GM12875 (cell line): ENCODE results near the gene COIL.
"Not testable (repeated sequence)": the region's sequence is repeated elsewhere in the genome, so short reads cannot be mapped to it uniquely, and the experiment has no call there.

Source experiments
- H3K4me3 ChIP-seq: one replicate; pipeline ENCODE4 v1.5.1; 2011; ENCODE audit warnings: low read depth, low read length, control low read depth
- TF ChIP-seq, protein P1 (sequence below): IDR thresholded peaks from 2 replicates; pipeline ENCODE4 v1.5.1; 2011; ENCODE audit warnings: low read depth, mild to moderate bottlenecking, control low read depth, inconsistent platforms, low read length, moderate library complexity, borderline replicate concordance; ENCODE audit not compliant: insufficient read depth

The COIL gene

DNA sequence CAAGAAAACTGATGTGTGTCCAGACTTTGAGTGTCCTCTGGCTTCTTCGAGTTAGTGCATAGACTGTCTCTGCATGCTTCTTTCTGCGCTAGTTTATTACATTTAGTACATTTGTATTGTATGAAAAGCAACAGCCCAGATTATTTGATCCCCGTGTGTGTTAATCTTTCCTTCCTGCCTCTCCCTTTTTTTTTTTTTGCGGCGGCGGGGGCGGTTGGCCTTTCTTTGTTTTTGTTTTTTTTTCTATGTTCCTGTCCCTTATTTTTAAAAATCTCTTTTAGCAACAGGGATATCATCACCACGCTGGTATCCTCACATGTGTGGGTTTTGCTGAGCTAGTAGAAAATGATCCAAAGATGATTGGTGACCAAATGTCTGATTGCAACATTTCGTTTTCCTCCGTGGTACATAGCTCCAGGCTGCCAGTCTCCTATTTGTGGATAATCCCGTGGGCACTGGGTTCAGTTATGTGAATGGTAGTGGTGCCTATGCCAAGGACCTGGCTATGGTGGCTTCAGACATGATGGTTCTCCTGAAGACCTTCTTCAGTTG, 26.5 kb upstream of the COIL start:
- TF ChIP-seq, protein P1, sequence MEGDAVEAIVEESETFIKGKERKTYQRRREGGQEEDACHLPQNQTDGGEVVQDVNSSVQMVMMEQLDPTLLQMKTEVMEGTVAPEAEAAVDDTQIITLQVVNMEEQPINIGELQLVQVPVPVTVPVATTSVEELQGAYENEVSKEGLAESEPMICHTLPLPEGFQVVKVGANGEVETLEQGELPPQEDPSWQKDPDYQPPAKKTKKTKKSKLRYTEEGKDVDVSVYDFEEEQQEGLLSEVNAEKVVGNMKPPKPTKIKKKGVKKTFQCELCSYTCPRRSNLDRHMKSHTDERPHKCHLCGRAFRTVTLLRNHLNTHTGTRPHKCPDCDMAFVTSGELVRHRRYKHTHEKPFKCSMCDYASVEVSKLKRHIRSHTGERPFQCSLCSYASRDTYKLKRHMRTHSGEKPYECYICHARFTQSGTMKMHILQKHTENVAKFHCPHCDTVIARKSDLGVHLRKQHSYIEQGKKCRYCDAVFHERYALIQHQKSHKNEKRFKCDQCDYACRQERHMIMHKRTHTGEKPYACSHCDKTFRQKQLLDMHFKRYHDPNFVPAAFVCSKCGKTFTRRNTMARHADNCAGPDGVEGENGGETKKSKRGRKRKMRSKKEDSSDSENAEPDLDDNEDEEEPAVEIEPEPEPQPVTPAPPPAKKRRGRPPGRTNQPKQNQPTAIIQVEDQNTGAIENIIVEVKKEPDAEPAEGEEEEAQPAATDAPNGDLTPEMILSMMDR = no peak
- H3K4me3 ChIP-seq = no peak overlapping the region

GRCh38 chr17:56985371-56986162, 24.7 kb upstream of the COIL start:
- H3K4me3 ChIP-seq = no peak overlapping the region
- TF ChIP-seq, protein P1 = no peak

- H3K4me3 ChIP-seq = no peak overlapping the region
- TF ChIP-seq, protein P1 = no peak
These were observed 22.5 kb upstream of the COIL start for GRCh38 chr17:56983366-56983765.

GRCh38 chr17:56982312-56982711, 21.5 kb upstream of the COIL start:
- no peak overlapping the region for H3K4me3 ChIP-seq
- TF ChIP-seq, protein P1 = no peak

GRCh38 chr17:56980526-56980925, 19.7 kb upstream of the COIL start:
- not testable (repeated sequence) for H3K4me3 ChIP-seq

- H3K4me3 ChIP-seq = peak overlapping the region; percentile 51
- TF ChIP-seq, protein P1 = no peak
These were observed 18.2 kb upstream of the COIL start for GRCh38 chr17:56979091-56979480.

DNA sequence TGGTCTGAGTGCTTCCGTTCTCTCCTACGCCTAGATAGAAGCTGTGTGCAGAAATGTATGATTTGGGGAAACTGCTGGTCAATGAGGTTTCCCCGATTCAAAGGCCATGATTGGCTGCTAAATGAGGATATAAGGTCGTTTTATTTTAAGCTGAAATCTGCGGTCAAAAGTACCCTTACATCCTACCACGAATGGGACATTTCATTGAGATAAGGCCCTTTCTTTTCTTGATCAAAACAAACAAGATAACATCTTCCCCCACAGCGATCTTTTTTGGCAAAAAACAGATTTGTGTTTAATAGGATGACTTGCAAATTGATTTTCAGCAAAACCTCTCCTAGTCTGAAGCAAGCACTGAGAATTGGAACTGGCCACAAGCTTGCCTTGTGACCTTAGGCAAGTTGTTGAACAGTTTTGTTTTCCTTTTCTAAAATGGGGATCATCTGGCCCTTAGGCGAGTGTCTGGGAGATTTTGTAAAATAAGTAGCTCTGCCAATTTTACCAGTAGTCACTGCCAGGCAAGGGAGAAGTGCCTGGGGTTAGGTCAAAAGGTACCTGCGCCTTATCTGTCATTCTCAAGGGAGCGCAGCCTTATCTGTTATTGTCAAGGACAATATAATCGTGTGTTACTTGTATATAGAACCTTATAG, 17.7 kb upstream of the COIL start:
- TF ChIP-seq, protein P1 = no peak
- peak overlapping the region; percentile 51 for H3K4me3 ChIP-seq
